Medulla oblongata (tissue), 1 donor: ENCODE data around the gene DNAJC5G.

Source experiments
- DNase-seq: peaks from one replicate; pipeline ENCODE4 v3.0.0-alpha.2; 2015; ENCODE audit errors: extremely low spot score

The DNAJC5G gene, protein sequence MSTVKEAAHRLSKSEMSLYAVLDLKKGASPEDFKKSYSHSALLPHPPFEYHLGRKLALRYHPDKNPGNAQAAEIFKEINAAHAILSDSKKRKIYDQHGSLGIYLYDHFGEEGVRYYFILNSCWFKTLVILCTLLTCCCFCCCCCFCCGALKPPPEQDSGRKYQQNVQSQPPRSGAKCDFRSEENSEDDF

DNA sequence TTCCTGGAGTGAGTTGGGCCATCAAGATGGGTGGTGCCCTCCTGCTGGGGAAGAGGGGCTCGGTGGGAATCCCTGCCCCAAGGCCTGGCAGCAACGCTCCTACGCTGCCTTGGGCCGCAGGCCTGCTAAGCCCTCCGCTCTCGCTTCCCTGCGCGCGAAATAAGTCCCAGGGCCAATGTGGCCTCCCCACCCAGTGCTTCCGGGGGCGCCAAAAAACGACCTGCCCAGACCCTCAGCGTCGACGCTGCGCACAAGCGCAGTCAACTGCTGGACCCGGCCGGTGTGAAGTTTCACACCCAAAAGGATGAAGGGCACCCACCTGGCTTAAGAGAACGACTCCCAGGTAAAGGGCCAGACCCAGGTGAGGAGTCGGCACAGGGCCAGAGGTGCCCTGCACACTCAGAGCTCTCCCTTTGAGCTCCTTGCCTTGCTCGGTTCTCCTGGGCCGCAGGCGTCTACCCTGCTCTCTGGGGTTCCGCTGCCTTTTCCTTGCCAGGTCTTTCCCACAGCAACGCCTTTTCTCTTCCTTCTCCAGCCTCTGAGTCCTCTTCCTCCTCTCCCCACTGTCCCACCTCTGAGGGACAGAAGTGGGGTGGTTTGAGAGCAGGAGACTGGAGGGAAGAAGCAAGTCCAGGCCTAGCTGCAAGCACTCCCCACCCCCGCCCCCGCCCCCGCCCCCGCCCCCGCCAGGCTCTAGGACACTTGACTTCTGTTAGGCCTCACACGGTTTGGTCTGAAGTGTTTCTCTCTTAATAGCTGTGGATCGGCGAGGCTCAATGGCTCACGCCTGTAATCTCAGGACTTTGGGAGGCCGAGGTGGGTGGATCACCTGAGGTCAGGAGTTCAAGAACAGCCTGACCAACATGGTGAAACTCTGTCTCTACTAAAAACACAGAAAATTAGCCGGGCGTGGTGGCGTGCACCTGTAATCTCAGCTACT lies at the start of gene DNAJC5G:
Gene DNAJC5G (plus strand): TSS at position 223 of the 940 bp plus-strand sequence. CDS start 1,296 bp downstream, outside the sequence.
- DNase-seq, result no peak

- no peak for DNase-seq
Observed at GRCh38 chr2:27225526-27225925, 49.7 kb upstream of the DNAJC5G start.

GRCh38 chr2:27227501-27227900 lies 47.7 kb upstream of the DNAJC5G start:
- DNase-seq, result no peak

DNA sequence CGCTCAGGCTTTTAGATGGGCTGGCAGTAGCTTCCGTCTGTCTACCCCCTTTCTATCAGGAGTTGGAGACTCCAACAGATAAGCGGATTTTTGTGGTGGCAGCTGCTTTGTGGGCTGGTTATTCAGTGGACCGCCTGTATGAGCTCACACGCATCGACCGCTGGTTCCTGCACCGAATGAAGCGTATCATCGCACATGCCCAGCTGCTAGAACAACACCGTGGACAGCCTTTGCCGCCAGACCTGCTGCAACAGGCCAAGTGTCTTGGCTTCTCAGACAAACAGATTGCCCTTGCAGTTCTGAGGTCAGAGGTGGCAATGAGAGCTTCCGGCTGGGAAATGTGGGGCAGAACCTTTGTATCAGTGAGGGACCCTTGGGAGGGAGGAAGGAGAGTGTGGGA lies 43.3 kb upstream of the DNAJC5G start:
- no peak for DNase-seq

GRCh38 chr2:27233341-27233740 lies 41.9 kb upstream of the DNAJC5G start:
- no peak for DNase-seq

GRCh38 chr2:27236136-27236535 lies 39.1 kb upstream of the DNAJC5G start:
- DNase-seq, result no peak

DNA sequence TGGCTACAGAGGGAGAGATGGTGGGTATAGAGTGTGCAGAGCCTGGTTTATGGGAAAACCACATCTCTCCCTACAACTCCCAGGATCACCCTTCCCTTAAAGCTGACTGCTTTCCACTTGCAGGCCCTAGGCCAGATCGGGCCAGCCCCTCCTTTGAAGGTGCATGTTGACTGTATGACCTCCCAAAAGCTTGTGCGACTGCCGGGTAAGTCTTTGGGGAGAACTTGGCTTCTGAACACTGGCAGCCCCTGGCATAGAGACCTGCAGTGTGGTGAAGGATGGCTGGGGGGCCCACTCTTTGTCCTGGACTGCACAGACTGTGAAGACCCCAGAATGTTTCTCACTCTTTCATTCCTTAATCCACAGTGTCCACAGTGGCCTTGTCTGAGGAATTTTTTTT lies 38.6 kb upstream of the DNAJC5G start:
- no peak for DNase-seq

GRCh38 chr2:27237341-27237945 lies 37.8 kb upstream of the DNAJC5G start:
- no peak for DNase-seq

DNA sequence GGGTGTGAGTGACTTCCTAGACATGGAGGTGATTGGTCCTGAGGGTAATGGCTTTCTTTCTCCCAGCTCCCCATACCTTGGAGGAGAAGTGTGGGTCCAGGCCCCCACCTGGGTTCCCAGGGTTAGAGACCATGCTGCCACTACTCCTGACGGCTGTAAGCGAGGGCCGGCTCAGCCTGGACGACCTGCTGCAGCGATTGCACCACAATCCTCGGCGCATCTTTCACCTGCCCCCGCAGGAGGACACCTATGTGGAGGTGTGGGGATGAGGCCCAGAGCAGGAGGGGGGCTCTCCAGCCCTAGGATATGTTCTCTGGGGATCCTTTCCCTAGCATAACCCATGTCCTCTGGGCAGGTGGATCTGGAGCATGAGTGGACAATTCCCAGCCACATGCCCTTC lies 36.3 kb upstream of the DNAJC5G start:
- DNase-seq, result no peak

DNA sequence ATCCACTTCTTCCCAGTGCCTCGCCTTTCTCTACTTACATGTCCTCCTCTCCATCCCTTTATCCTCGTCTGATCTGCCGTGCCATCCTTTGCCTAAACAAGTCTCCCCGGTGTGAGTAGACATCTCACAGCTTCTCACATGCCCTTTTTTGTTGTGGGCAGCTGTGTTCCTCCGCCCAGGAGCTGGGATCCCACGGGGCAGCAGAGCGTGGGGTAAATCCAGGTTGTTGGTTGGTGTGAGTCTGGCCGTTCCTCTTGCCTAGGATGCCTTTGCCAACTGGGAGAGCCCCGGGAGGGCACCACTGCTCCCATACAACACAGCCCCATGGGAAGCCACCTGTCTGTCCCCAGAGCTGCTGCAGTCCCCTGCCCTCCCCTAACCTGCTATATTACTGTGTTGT lies 34.8 kb upstream of the DNAJC5G start:
- no peak for DNase-seq

GRCh38 chr2:27241761-27242613 lies 33.2 kb upstream of the DNAJC5G start:
- no peak for DNase-seq

GRCh38 chr2:27242614-27242951 lies 32.6 kb upstream of the DNAJC5G start:
- DNase-seq, result no peak

DNA sequence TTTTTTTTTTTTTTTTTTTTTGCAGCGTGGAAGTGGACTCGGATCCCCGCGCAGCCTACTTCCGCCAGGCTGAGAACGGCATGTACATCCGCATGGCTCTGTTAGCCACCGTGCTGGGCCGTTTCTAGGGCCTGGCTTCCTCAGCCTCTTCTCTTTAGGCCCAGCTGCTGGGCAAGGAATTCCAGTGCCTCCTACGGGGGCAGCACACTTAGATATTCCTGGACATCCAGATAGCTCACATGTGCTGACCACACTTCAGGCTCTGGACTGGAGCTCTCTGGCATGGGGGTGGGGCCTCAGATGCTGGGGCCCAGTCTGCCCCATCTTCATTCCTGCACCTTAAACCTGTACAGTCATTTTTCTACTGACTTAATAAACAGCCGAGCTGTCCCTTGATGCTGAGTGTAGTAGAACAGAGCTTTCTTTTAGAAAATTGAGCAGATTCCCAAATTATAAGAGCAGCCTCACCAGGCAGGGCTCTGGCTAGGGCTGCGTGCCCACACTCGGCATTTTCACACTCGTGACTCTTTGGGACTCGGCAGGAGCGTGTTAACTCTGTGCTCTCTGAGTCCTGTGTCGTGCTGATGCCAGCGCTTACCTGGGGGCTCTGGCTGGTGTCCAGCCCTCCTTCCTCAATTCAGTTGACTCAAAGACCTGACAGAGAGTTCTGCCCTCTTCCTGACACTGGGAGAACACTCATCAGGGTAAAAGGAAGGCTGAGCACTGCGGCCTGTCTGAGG lies 31.7 kb upstream of the DNAJC5G start:
- DNase-seq, result no peak

- no peak for DNase-seq
Observed at GRCh38 chr2:27245116-27245515, 30.1 kb upstream of the DNAJC5G start.

DNA sequence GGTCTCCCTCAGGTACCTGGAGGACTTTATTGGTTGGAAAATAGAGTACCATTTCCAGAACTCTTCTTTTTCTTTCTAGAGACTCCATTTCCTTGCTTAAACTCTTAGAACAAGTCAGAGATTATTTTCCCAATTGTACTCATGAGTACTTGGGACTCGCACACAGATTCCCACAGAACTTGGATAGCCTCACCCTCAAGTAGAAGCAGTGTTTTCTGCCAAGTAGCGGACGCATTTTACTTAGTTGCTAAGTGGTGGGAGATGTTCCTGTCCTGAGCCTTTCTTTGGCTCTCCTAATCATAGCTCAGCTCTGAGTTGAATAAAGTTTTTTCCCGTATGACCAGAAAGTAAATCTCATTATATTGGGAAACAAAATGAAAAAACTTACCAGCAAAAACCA lies 29.6 kb upstream of the DNAJC5G start:
- DNase-seq, result peak; percentile 30

GRCh38 chr2:27247893-27248292 lies 27.3 kb upstream of the DNAJC5G start:
- no peak for DNase-seq

DNA sequence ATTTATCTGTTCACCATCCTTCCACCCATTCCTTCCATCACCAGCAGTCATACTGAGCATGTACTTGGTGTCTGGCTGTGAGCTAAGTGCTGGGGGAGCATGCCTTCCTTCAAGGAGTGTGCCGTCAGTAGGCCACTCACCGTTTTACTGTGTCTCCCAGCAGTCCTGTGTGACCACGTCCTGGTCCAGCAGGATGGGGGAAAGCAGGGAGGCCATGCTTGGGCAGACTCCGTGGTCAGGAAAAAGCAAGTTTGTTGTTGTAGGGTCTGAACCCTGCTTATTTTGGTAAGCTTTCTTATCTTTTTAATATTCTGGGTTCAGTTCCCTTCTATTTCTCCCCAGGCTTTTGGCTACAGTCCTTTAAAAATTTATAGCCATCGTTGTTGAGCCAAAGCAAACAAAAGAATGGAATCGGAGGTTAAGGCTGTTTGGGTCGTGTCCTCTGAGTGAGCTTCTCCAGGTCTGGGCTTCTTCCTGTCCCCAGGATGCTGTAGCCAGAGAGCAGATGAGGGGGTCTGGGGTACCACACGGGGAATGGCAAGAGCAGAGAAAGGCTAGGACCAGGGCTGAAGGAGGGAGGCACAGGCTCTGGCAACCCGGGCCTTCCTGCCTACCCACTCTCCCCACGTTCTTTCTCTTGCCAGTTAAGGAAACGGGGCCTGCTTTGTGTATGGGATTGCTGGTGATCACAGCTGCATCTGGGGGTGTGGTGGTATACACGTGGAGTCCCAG lies 25.9 kb upstream of the DNAJC5G start:
- no peak for DNase-seq

DNA sequence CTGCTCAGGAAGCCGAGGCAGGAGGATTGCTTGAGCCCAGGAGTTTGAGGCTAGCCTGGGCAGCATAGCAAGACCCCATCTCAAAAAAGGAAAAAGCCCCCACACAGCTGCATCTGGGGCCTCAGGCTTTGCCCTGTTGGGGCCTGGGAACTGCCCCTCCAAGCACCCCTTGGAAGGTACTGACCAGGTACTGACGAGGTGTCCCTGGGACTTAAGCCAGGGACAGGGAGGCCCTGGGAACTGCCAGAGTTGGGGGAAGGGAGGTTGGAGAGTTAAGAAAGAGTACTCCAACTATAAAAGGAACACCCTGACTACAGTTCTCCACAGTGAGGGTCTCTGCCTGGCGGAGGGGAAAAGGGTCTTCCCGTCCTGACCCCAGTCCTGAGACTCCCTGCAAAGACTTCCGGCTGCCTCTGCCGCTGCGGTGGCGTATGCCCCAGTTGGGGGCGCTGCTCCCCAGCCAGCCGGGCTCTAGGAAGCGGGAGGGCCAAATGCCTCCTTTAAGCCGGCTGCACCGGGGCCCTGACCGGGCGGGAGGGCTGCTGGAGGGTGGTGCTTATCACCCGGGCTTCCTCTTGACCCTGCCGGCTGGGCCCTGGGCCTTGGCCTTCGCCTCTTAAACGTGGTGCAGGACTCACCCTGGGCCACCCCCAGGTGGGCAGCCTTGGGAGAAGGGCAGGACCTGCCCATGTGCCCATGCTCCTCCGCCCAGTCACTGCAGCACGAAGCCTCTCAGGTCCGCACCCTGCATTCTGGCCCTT lies 25.2 kb upstream of the DNAJC5G start:
- peak; percentile 8 for DNase-seq

DNA sequence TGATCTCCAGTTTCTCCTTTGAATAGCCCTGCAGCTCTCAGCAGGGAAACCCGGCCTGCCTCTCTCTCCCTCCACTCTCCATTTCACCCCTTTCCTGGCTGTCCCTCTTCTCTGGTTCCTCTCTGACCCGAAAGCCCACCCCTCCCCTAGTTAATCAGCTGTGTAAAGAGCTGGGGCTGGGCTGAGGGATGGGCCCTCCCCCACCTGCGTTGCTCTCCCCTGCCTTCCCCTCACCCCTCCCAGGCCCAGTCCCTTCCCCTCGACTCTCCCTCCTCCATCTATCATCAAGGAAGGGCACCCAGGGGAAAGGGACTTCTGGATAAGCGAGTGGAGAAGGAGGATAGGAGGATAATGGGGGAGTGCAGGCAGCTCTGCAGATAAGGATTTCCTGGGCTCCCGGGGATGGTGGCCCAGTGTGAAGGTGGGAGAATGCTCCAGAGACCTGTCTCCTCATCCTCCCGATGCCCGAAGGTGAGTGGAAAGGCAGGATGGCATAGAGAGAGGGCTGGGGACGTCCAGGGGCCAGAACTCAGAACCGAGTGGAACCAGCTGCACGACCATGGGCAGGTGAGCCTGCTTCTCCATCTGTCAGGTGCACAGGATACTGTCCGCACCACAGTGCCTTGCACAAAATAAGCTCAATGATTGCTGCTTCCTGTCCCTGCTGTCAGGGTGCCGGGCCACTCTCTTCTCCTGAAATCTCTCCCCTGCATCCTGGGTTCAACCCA lies 24.4 kb upstream of the DNAJC5G start:
- no peak for DNase-seq
